Measurements from ENCODE around the gene AQP10. TPM values are rescaled to one million over a fixed set of nuclear protein-coding genes. Genes with fewer than 3 reads are reported as not detected.

Gene AQP10
- total and polyA plus RNA-seq, 10 of the 15 experiments (the other 5 are each of a cell fraction or from before 2014, with no cell fraction given): not detected

GRCh38 chr1:154352245-154352580, 31.3 kb downstream of the AQP10 start (continued):
- TF ChIP-seq RELB (IDR thresholded peaks at IDR 0.05; ENCODE audit: low read depth) (no peak), GABPA (IDR thresholded peaks at IDR 0.05; ENCODE audit: low read depth) (no peak), SMARCA5 (IDR thresholded peaks at IDR 0.05) (no peak), IRF4 (IDR thresholded peaks at IDR 0.05; ENCODE audit: low read depth, low read length) (no peak), MEF2A (IDR thresholded peaks at IDR 0.05; ENCODE audit: insufficient read depth, low read depth, low read length) (no peak)

GRCh38 chr1:154352581-154353459, 31.9 kb downstream of the AQP10 start:
- no peaks in the 10 kb centered on the region for H3K9me3 ChIP-seq (replicated peaks; ENCODE audit: control insufficient read depth, insufficient read depth, low read length)
- DNase-seq (ENCODE audit: low read depth, low spot score) (no peak), FAIRE-seq (no peak), ATAC-seq (peak; percentile 77)
- ChIA-PET CTCF (interaction anchor here (0.6 to 12.1 kb wide), 10 partner anchors 7 to 194 kb away, joined by 3 to 94 read pairs (median 4); no protein-coding TSS in a partner anchor), POLR2A (interaction anchor here (0.6 kb wide), 1 partner anchor 16 kb away, joined by 5 read pairs; no protein-coding TSS in a partner anchor), RAD21 (ENCODE audit: unreplicated experiment) (interaction anchor here (0.6 to 3.3 kb wide), 15 partner anchors 18 to 193 kb away, joined by 3 to 18 read pairs (median 5); partner anchors contain the start of gene IL6R), SMC1A (ENCODE audit: uncharacterized antibody, unreplicated experiment) (interaction anchor here (0.5 to 3.1 kb wide), 10 partner anchors 8 to 511 kb away, joined by 3 to 14 read pairs (median 4); partner anchors contain the start of gene IL6R)
- no peaks in the 10 kb centered on the region; a peak in 1 of 4 replicates for H3K36me3 ChIP-seq (ENCODE audit: control insufficient read depth in 2 of 2, insufficient read depth in 2 of 2, low read length in 1 of 2)
- H3K4me2 ChIP-seq (ENCODE audit: control insufficient read depth, insufficient read depth): peak overlapping the region; percentile 86
- H3K27me3 ChIP-seq (replicated peaks in 1 of 2; ENCODE audit: control insufficient read depth in 2 of 2, insufficient read depth in 2 of 2, low read length in 1 of 2): peaks cover 0 to 5% of the 10 kb centered on the region in 2 experiments; a peak in 2 of 4 replicates
- in situ Hi-C loops (cut with MboI) (no loop called here), intact Hi-C loops (cut with micrococcal nuclease; ENCODE audit: unreplicated experiment) (loop anchor here (5.0 kb wide), 1 partner anchor 114 kb away; no protein-coding TSS in a partner anchor)
- H4K20me1 ChIP-seq (ENCODE audit: control insufficient read depth, insufficient read depth): no peaks in the 10 kb centered on the region
- no TSS peak for BruUV-seq (replicated peaks)
- H3K4me1 ChIP-seq (ENCODE audit: control insufficient read depth, insufficient read depth, low read length): peaks cover 10% of the 10 kb centered on the region
- H3K4me3 ChIP-seq: peak overlapping the region; percentile 18; the same call in 1 of the 2 replicates
- H3K27ac ChIP-seq (ENCODE audit: control insufficient read depth, insufficient read depth): no peak overlapping the region
- 2% methylated on average over 36 of the region's 41 CpGs for WGBS (ENCODE audit: insufficient coverage, insufficient replicate concordance, low lambda C conversion rate, missing lambda C conversion rate)
- H2AFZ ChIP-seq (ENCODE audit: control insufficient read depth, low read depth, low read length): peak overlapping the region; percentile 48
- H3K9ac ChIP-seq (ENCODE audit: control insufficient read depth, insufficient read depth, low read length): no peak overlapping the region
- no peaks in the 10 kb centered on the region for H3K79me2 ChIP-seq (ENCODE audit: control insufficient read depth, insufficient read depth, low read length)
- TF ChIP-seq JUNB (IDR thresholded peaks at IDR 0.05) (no peak), EED (IDR thresholded peaks at IDR 0.05; ENCODE audit: low read depth) (peak; percentile 56; the same call in 1 of the 2 replicates), ETV6 (conservative IDR thresholded peaks at IDR 0.05 in 1 of 2, IDR thresholded peaks at IDR 0.05 in 1 of 2; ENCODE audit: borderline replicate concordance in 1 of 2, low read depth in 1 of 2) (no peak), BACH1 (IDR thresholded peaks at IDR 0.05; ENCODE audit: borderline replicate concordance) (no peak), SMARCA5 (IDR thresholded peaks at IDR 0.05) (no peak), YBX1 (IDR thresholded peaks at IDR 0.05) (no peak), SMAD1 (IDR thresholded peaks at IDR 0.05; ENCODE audit: low read depth, partially characterized antibody) (no peak), LARP7 (IDR thresholded peaks at IDR 0.05) (0 out of 2 replicates have a peak, but pooled peaks have one; percentile 39), ZBED1 (IDR thresholded peaks at IDR 0.05; ENCODE audit: borderline replicate concordance) (no peak), TCF7 (IDR thresholded peaks at IDR 0.05; ENCODE audit: borderline replicate concordance) (no peak), NFIC (IDR thresholded peaks at IDR 0.05; ENCODE audit: low read depth, low read length) (no peak), BHLHE40 (IDR thresholded peaks at IDR 0.05; ENCODE audit: borderline replicate concordance in 1 of 2, low read depth in 2 of 2, low read length in 1 of 2) (0 out of 4 replicates have a peak, but pooled peaks of 1 of the 2 experiments have one; percentile 3), RELB (IDR thresholded peaks at IDR 0.05; ENCODE audit: low read depth) (0 out of 2 replicates have a peak, but pooled peaks have one; percentile 12), ZNF24 (IDR thresholded peaks at IDR 0.05) (no peak), IRF4 (IDR thresholded peaks at IDR 0.05; ENCODE audit: low read depth, low read length) (no peak), MXI1 (IDR thresholded peaks at IDR 0.05; ENCODE audit: low read depth, low read length) (no peak)

Data from GM12878 (cell line).